VCaP (cell line): ENCODE results near the gene SOX12.

Source experiments
- H3K27ac ChIP-seq: fragments of 450-650 bp; 2 replicates; pipeline ENCODE4 v1.5.1; 2017
- TF ChIP-seq, protein P1 (sequence below): fragments of 450-650 bp; conservative IDR thresholded peaks from 2 replicates; pipeline ENCODE4 v1.5.1; 2017; ENCODE audit warnings: mild to moderate bottlenecking, moderate library complexity

Gene SOX12

DNA sequence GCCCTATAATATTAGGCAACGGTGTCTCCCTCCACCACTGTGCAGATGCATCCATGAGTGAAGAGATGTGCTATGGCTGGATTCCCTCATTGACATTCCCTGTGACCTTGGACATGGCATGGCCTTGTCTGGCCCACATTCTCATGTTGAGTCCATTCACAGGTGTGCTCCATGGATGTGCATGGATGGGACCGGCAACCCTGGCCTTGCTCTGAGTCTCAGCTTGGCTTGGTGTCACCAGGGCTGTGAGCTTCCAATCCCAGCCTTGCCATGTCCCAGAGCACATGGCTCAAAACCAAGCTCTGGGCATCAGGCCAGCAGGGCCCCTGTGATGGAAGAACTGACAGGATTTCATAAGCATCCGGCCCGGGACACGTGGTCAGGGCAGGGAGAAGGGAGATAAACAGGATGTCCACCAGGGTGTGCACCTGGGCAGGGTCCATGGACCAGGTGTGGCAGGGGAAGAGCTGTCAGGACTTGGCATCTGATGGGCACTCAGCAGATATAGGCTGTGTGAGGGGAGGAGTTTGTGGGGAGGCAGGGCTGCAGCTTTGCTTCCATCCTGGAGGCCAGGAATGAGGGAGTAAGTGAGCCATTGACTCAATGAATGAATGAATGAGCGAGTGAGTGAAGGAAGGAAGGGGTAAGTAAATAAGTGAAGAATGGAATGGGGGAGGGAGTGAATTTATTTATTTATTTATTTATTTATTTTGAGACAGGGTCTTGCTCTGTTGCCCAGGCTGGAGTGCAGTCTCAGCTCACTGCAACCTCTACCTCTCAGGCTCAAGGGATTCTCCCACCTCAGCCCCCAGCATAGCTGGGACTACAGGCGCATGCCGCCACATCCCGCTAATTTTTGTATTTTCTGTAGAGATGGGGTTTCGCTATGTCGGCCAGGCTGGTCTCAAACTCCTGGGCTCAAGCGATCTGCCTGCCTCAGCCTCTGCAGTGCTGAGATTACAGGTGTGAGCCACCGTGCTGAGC is 37.2 kb downstream of the SOX12 start:
- TF ChIP-seq, protein P1, sequence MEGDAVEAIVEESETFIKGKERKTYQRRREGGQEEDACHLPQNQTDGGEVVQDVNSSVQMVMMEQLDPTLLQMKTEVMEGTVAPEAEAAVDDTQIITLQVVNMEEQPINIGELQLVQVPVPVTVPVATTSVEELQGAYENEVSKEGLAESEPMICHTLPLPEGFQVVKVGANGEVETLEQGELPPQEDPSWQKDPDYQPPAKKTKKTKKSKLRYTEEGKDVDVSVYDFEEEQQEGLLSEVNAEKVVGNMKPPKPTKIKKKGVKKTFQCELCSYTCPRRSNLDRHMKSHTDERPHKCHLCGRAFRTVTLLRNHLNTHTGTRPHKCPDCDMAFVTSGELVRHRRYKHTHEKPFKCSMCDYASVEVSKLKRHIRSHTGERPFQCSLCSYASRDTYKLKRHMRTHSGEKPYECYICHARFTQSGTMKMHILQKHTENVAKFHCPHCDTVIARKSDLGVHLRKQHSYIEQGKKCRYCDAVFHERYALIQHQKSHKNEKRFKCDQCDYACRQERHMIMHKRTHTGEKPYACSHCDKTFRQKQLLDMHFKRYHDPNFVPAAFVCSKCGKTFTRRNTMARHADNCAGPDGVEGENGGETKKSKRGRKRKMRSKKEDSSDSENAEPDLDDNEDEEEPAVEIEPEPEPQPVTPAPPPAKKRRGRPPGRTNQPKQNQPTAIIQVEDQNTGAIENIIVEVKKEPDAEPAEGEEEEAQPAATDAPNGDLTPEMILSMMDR, result peak; percentile 87
- peak overlapping the region; percentile 99 for H3K27ac ChIP-seq

DNA sequence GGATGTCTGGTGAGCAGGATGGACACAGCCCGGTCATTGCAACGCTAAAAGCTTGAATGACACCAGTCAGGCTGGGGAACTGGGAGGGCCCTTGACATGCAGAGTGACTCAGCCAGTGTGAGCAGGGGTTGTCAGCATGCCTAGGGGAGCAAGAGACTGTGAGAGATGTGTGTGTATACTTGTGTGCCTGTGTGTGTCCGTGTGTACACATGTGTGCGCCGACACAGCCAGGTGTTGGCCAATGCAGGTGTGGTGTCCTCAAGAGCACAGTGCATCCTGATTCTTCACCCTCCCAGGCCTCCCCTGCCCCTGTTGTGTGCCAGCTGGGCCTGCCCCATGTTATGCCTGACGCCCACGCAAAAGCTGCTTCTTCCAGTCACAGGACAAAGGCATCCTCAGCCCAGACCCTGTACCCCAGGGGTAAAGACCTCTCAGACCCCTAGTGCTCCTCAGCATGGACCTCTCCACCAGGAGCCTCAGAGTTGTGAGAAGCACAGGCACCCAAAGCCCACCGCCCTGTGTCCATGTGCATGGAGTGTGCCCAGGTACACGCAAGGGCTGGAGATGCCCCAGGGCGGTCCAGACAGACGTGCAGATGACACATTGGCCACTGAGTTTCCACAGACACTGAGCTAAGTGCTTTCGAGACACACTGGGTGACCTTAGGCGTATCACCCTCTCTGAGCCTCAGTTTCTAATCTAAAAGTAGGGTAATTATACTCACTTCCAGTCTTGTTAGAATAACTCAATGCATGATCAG is 38.1 kb downstream of the SOX12 start:
- H3K27ac ChIP-seq, result peak overlapping the region; percentile 99
- TF ChIP-seq, protein P1, result no peak

DNA sequence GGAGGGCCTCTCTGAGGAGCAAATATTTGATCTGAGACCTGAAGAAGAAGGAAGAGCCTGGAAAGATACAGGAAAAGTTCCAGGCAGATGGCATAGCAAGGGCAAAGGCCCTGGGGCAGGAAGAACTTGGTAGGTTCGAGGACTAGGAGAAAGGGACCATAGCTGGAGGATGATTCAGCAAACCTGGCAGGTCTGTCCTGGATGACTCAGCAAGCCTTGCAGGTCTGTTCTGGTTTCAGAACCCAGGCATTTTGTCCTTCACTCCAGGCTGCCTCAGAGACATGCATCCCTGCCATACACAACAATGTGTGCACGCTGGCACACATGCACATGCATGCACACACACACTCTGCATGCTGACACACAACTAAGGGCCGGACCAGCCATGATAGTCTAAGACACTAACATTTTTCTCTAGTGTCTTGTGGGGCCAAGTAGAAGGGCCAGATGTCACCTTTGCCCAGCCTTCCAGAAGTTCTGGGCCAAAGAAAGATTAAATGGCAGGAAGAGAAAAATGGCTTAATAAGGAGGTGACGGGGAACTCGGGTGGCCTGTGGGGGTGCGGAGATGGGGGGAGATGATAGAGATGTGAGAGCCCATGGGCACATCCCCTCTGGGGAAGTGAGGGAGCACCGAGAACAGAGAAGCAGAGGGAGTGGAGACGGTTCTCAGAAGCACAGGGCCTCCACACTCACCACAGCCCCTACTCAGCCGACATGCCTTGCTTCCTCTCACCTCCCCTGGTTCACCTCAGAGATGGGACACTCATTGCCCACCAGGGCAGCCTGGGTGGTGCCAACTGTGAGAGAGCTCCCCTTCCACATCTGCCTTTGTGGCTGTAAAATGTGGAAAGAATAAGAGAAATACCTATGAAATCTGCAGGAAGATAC is 39.8 kb downstream of the SOX12 start:
- H3K27ac ChIP-seq, result peak overlapping the region; percentile 99
- TF ChIP-seq, protein P1, result no peak

- TF ChIP-seq, protein P1, result no peak
- H3K27ac ChIP-seq, result peak overlapping the region; percentile 99
These were observed 40.8 kb downstream of the SOX12 start for GRCh38 chr20:366041-366718.

DNA sequence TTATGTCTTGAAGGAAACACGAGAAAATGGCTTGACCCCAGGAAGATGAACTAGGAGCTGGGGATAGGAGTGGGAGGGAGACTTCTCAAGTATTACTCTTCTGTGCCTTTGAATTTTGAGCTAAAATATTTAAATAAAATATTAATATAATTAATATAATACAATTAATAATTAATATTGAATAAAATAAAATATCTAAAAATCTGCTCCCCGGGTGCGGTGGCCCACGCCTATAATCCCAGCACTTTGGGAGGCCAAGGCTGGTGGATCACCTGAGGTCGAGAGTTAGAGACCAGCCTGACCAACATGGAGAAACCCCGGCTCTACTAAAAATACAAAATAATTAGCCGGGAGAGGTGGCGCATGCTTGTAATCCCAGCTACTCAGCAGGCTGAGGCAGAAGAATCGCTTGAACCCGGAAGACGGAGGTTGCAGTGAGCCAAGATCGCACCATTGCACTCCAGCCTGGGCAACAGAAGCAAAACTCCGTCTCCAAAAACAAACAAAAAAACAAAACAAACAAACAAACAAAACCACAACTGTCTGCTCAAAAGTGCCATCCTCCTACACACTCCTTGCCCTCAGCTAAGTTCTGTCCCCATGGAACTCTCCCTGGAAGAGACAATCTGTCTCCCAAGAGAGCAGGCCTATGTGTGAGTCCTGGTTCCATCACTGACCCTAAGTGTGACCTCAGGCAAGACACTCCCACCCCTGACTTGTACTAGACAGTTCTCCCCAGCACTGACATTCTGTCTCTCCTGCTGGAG is 41.5 kb downstream of the SOX12 start:
- H3K27ac ChIP-seq, result peak overlapping the region; percentile 99
- TF ChIP-seq, protein P1, result no peak

GRCh38 chr20:367486-367887 is 42.1 kb downstream of the SOX12 start:
- TF ChIP-seq, protein P1, result no peak
- H3K27ac ChIP-seq, result peak overlapping the region; percentile 99
